Gastroesophageal sphincter (tissue), 4 donors: Measurements from ENCODE around the gene LMF1. TPM values are rescaled to one million over a fixed set of nuclear protein-coding genes. Genes with fewer than 3 reads are reported as not detected.
"Not testable (repeated sequence)": the region's sequence is repeated elsewhere in the genome, so short reads cannot be mapped to it uniquely, and the experiment has no call there.

ENCODE experiments used
- ATAC-seq: fragments of 150-250 bp; one replicate; pipeline ENCODE4 v1.9.1; 2016; ENCODE audit warnings: mild to moderate bottlenecking, moderate library complexity
- H3K27ac ChIP-seq, 4 donors: fragments of 200-600 bp; sonication (generic) in 3 of 4; 1 replicate in 3 of 4; 2 replicates in 1 of 4; pipeline ENCODE4 v1.5.1; 2016 to 2019
- H3K27me3 ChIP-seq: fragments of 200-600 bp; sonication (generic); one replicate; pipeline ENCODE4 v1.5.1; 2019
- H3K36me3 ChIP-seq, 2 donors: fragments of 200-600 bp; sonication (generic); one replicate each; pipeline ENCODE4 v1.5.1; 2019; ENCODE audit warnings: control low read depth in 1 of 2
- H3K4me1 ChIP-seq, 3 donors: fragments of 200-600 bp; sonication (generic); 1 replicate in 2 of 3; 2 replicates in 1 of 3; pipeline ENCODE4 v1.5.1; 2016 to 2019; ENCODE audit warnings: control low read depth in 2 of 3
- H3K4me3 ChIP-seq, 2 donors: fragments of 200-600 bp; sonication (generic); one replicate each; pipeline ENCODE4 v1.5.1; 2019; ENCODE audit warnings: mild to moderate bottlenecking in 1 of 2, moderate library complexity in 1 of 2
- H3K9me3 ChIP-seq, 3 donors: fragments of 200-600 bp; sonication (generic); one replicate each; pipeline ENCODE4 v1.5.1; 2017 to 2019; ENCODE audit warnings: control low read depth in 2 of 3
- EP300 ChIP-seq: sonication (generic); formaldehyde crosslinking; IDR thresholded peaks from one replicate; pipeline ENCODE4 v1.6.1; 2017; ENCODE audit warnings: antibody characterized with exemption, mild to moderate bottlenecking
- POLR2A ChIP-seq, 2 donors: fragments of 450-650 bp; IDR thresholded peaks; one replicate each; pipeline ENCODE4 v1.6.1; 2017; ENCODE audit warnings: antibody characterized with exemption in 2 of 2, mild to moderate bottlenecking in 2 of 2, moderate library complexity in 1 of 2
- POLR2AphosphoS5 ChIP-seq: sonication (generic); formaldehyde crosslinking; IDR thresholded peaks from one replicate; pipeline ENCODE4 v1.6.1; 2017; ENCODE audit warnings: antibody characterized with exemption
- WGBS, 2 donors: methylation state at CpG; one replicate each; pipeline ENCODE4 v1.1.5; 2018; ENCODE audit warnings: low coverage in 1 of 2; 5-methylcytosine and 5-hydroxymethylcytosine counted together
- total RNA-seq, 4 donors: library from RNA; depleted of rRNA; stranded (reverse); fragments of >200 nt; gene quantifications; one replicate each; pipeline ENCODE4 v1.1.0, GENCODE V29; 2016
- TF ChIP-seq, protein P1 (sequence below), 4 experiments: fragments of 200-600 bp in 2 of 4; fragments of 450-650 bp in 2 of 4; sonication (generic) in 1 of 4; IDR thresholded peaks; one replicate each; pipeline ENCODE4 v1.5.1; 2017 to 2019; ENCODE audit warnings: antibody characterized with exemption in 4 of 4, mild to moderate bottlenecking in 2 of 4, moderate library complexity in 2 of 4

Gene LMF1
- total RNA-seq, 4 donors from 2014 or later = 13.7 to 57.3 (median 20.9) TPM

DNA sequence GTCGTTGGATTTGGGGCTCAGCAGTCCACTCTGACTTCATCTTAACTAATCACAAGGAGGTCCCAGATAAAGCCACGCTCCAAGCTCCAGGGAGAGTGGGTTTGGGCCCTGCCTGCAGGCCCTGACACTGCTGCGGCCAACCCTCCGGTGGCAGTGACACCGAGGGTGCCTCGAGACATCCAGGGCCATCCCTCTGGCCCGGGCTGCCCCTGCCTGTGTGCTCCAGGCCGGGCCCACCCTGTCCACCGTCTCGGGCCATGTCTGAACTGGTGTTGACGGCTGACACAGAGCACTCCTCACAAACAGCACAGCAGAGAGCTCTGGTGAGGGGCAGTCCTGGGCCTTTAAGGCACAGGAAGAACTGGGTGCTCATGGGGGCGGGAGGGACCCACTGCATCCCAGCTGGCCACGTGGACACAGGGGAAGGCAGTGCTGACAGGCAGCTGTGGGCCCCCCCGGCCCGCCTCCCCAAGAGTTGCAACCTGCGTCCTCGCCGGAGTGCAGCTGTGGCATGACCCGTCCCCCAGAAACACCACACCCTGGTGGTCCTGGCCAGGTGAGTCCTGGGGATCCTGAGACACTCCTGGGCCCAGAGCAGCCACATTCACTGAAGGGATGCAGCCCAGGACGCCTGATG lies 80.0 kb downstream of the LMF1 start:
- no peak overlapping the region for H3K4me3 ChIP-seq
- no peaks in the 10 kb centered on the region for H3K27me3 ChIP-seq
- TF ChIP-seq EP300 = no peak
- TF ChIP-seq POLR2AphosphoS5 = no peak
- H3K9me3 ChIP-seq = peaks cover 0 to 5% (median 0%) of the 10 kb centered on the region in 3 donors
- peaks cover 0 to 78% of the 10 kb centered on the region in 2 donors for H3K36me3 ChIP-seq
- no CpG with 5 or more reads among the region's 20 CpGs for WGBS, 2 donors
- no peak for ATAC-seq
- no peak overlapping the region for H3K27ac ChIP-seq
- peaks cover 0 to 7% (median 0%) of the 10 kb centered on the region in 3 donors for H3K4me1 ChIP-seq

DNA sequence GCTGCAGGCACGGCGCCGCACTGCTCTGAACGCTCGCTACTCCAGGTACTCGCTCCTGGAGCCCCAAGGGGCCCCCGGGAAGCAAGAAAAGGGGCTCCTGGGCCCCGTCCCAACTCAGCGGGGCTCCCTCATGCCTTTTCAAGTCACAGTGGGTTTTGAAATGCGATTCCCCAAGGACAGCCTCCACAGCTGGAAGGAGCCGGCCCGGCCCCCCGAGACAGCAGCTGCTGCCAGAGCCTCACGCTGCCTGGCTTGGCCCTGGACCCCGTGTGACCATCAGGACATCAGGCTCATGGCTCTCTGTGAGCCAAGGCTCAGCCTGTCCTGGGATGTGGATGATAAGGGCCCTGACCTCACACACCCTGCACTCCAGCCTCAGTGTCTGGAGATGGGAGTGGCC lies 80.6 kb downstream of the LMF1 start:
- Histone ChIP-seq H3K27ac (no peak overlapping the region), H3K9me3 (peaks cover 0 to 10% (median 0%) of the 10 kb centered on the region in 3 donors), H3K36me3 (peaks cover 0 to 79% of the 10 kb centered on the region in 2 donors), H3K4me3 (no peak overlapping the region), H3K4me1 (peaks cover 0 to 5% (median 0%) of the 10 kb centered on the region in 3 donors), H3K27me3 (no peaks in the 10 kb centered on the region)
- 64% methylated on average over 5 of the region's 15 CpGs; no CpG with 5 or more reads in 1 of the 2 donors for WGBS, 2 donors
- no peak for ATAC-seq
- TF ChIP-seq, protein P1, sequence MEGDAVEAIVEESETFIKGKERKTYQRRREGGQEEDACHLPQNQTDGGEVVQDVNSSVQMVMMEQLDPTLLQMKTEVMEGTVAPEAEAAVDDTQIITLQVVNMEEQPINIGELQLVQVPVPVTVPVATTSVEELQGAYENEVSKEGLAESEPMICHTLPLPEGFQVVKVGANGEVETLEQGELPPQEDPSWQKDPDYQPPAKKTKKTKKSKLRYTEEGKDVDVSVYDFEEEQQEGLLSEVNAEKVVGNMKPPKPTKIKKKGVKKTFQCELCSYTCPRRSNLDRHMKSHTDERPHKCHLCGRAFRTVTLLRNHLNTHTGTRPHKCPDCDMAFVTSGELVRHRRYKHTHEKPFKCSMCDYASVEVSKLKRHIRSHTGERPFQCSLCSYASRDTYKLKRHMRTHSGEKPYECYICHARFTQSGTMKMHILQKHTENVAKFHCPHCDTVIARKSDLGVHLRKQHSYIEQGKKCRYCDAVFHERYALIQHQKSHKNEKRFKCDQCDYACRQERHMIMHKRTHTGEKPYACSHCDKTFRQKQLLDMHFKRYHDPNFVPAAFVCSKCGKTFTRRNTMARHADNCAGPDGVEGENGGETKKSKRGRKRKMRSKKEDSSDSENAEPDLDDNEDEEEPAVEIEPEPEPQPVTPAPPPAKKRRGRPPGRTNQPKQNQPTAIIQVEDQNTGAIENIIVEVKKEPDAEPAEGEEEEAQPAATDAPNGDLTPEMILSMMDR (IDR thresholded peaks at IDR 0.05) = no peak
- TF ChIP-seq EP300 (no peak), POLR2A (IDR thresholded peaks at IDR 0.05) (no peak), POLR2AphosphoS5 (no peak)

DNA sequence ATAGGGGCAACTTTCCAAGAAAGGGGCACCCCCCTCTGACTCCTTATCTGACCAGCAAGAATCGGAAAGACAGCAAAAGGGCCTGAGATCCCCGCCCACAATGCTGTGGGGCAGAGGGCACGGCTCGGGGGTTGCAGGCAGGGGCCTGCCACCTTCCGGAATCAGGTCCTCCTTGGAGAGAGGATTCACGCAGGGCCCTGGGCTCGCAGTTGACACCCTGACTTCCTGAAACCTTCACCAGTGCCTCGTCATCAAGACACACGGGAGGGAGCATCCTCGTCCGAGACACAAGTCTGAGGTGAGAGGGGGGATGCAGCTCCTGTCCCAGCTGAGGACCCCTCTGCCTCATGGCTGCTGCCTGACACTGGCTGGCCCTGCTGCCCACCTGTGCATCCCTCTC lies 81.2 kb downstream of the LMF1 start:
- no peak for TF ChIP-seq EP300
- TF ChIP-seq POLR2A (IDR thresholded peaks at IDR 0.05) = no peak
- TF ChIP-seq, protein P1 (IDR thresholded peaks at IDR 0.05) = no peak
- TF ChIP-seq POLR2AphosphoS5 = no peak
- H3K4me1 ChIP-seq = no peaks in the 10 kb centered on the region
- no CpG with 5 or more reads among the region's 11 CpGs for WGBS, 2 donors
- no peak for ATAC-seq
- no peaks in the 10 kb centered on the region for H3K27me3 ChIP-seq
- H3K27ac ChIP-seq = no peak overlapping the region
- H3K4me3 ChIP-seq = no peak overlapping the region
- peaks cover 0 to 16% (median 0%) of the 10 kb centered on the region in 3 donors for H3K9me3 ChIP-seq
- peaks cover 0 to 79% of the 10 kb centered on the region in 2 donors for H3K36me3 ChIP-seq

DNA sequence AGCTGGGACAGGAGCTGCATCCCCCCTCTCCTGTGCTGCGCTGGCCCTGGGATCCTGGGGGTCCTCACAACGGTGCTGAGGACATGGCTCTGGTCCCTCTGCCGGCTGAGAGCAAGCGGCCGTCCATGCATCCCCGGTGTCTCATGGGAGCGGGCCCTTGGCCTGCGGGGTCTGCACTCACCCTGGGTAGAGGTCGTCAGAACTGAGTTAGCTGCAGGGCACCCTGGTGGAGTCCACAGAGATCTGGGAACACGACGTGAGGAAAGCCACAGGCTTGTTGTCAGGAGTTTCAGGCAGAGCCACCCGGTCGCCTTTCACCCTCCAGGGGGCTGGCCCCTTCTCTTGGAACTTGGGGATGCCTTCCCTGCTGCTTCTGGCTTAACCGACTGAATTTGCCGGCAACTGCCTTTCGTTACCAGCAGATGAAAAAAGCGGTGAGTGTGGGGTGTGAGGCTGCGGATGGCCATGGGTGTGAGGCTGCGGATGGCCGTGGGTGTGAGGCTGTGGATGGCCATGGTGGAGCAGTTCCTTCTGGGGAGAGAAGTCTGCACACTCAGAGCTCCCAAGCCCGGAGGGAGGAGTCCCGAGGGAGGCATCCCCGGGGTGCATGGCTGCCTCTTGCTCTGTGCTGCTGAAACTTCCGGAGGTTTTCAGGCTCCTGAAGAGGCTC lies 81.7 kb downstream of the LMF1 start:
- no peak for ATAC-seq
- WGBS, 2 donors = 83 to 93% methylated on average over 3 of the region's 24 CpGs
- peaks cover 0 to 81% of the 10 kb centered on the region in 2 donors for H3K36me3 ChIP-seq

DNA sequence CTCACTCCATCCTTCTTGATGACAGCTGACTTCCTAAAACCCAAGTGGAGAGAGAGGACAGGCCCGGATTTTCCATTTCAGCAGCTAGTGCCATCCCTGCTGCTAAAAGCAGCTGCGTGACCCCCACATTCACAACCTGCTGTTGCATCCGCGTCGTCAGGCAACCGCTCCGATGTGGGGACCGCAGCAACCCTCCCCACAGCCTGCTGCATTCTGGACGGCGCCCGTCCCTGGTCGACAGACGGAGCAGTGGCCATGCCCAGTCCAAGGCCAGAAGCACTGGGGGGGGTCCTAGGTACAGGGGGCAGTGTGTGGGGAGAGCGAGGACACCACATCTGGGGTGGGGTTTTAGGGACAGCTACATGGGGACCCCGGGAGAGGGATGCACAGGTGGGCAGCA lies 82.3 kb downstream of the LMF1 start:
- H3K36me3 ChIP-seq = peaks cover 0 to 86% of the 10 kb centered on the region in 2 donors
- 86% methylated on average over 1 of the region's 15 CpGs; no CpG with 5 or more reads in 1 of the 2 donors for WGBS, 2 donors
- not testable (repeated sequence) for ATAC-seq, H3K4me3 ChIP-seq, H3K27ac ChIP-seq, H3K4me1 ChIP-seq, H3K27me3 ChIP-seq
- H3K9me3 ChIP-seq = peaks cover 0 to 28% (median 0%) of the 10 kb centered on the region in 3 donors

More for the DNA sequence above, 81.7 kb downstream of the LMF1 start:
- Histone ChIP-seq H3K9me3 (peaks cover 0 to 22% (median 0%) of the 10 kb centered on the region in 3 donors), H3K4me3 (no peak overlapping the region), H3K27me3 (no peaks in the 10 kb centered on the region), H3K4me1 (no peaks in the 10 kb centered on the region), H3K27ac (no peak overlapping the region)
- TF ChIP-seq EP300 = no peak
- TF ChIP-seq, protein P1 (IDR thresholded peaks at IDR 0.05) = no peak
- no peak for TF ChIP-seq POLR2A (IDR thresholded peaks at IDR 0.05)
- TF ChIP-seq POLR2AphosphoS5 = no peak

DNA sequence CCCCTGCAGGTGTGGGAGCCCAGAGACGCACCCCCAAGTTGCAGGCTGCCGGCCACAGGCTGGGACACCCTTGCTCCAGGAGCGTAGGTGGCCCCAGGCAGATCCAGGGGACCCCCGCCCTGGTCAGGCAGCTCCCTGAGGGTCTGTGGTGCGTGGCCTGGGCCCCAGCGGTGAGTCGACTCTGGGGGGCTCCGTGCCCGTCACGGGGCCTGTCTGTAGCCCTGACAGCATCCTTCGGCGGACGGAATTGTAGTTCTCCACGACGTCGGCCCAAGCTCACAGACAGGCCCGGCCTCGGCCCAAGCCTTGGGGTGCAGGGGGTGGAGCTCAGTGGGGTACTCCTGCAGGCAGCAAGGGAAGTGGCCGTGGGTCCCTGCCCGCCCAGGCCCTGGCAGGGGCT lies 82.9 kb downstream of the LMF1 start:
- peaks cover 0 to 34% (median 0%) of the 10 kb centered on the region in 3 donors for H3K9me3 ChIP-seq
- H3K4me3 ChIP-seq = no peak overlapping the region
- no peaks in the 10 kb centered on the region for H3K4me1 ChIP-seq
- no peak overlapping the region for H3K27ac ChIP-seq
- WGBS, 2 donors = no CpG with 5 or more reads among the region's 20 CpGs
- TF ChIP-seq POLR2A (IDR thresholded peaks at IDR 0.05) (no peak), POLR2AphosphoS5 (no peak), EP300 (no peak)
- TF ChIP-seq, protein P1 (IDR thresholded peaks at IDR 0.05) = no peak
- H3K36me3 ChIP-seq = peaks cover 0 to 86% of the 10 kb centered on the region in 2 donors
- H3K27me3 ChIP-seq = no peaks in the 10 kb centered on the region
- ATAC-seq = no peak
